ENCODE data around the gene PEPD.

- TF ChIP-seq CTCF (IDR thresholded peaks at IDR 0.05) (no peak), POLR2A (IDR thresholded peaks at IDR 0.05) (no peak)
Measured at GRCh38 chr19:33503433-33504057, 18.0 kb downstream of the PEPD start.

Measured in tibial nerve (tissue), 3 donors.